Activated CD4-positive, alpha-beta T cell treated with anti-CD3 and anti-CD28 coated beads, Interleukin-2, amount 50 U/mL, for 1 hour (primary cell): Measurements from ENCODE around the gene NTN4.
"Not testable (repeated sequence)": the region's sequence is repeated elsewhere in the genome, so short reads cannot be mapped to it uniquely, and the experiment has no call there.

Source experiments
- DNase-seq: peaks from one replicate; pipeline ENCODE4 v3.0.0-alpha.2; 2020

NTN4 gene

DNA sequence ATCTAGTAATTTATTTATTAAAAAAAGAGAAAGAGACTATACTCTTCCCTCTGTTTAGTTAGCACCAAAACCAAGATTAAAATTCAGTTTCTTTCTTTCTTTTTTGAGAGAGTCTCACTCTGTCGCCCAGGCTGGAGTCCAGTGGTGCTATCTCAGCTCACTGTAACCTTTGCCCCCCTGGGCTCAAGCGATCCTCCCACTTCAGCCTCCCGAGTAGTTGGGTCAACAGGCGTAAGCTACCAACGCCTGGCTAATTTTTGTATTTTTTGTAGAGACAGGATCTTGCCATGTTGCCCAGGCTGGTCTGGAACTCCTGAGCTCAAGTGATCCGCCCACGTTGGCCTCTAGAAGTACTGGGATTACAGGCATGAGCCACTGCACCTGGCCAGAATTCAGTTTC is 174.1 kb downstream of the NTN4 start:
- not testable (repeated sequence) for DNase-seq

DNA sequence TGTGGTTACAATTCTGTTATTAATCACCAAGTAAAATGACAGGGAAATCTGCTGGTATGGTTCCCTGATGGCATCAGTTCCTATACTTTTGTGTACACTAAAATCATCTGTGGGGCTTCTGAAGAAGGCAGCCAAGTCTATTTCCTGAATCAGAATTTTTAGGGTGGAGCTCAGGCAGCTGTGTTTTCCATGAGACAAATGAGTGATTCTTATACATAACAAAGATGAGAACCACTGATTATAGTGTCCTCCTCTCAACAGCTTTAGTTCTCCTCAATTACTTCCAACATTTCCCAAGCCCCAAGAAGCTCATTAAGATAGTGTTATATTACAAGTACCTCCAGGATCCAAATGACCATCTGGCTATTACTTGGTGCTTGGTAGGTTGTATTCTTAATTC is 174.8 kb downstream of the NTN4 start:
- no peak for DNase-seq

DNA sequence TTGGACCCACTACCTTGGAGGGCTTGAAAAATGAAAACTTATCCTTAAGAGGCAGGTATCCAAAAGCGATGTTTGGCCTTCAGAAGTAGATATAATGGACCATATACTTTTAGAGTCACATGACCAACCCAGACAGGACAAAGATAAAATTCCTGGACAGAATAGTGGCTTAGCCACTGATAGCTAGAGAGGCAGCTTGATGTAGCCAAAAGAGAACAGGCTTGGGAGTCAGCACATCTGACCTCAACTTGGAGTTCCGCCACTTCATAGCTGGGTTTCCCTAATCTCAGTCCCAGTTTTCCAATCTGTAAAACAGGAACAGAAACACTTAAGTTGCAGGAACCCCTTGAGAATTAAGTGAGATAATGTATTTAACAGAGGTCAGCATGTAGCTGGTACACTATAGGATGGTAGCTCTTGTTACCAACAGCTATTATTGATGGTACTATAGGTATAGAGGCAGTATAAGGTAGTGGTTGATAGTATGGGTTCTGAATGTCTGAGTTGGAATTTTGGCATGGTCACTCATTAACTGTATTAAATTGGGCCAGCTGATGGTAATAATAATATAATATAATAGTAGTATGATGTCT is 176.1 kb downstream of the NTN4 start:
- no peak for DNase-seq

DNA sequence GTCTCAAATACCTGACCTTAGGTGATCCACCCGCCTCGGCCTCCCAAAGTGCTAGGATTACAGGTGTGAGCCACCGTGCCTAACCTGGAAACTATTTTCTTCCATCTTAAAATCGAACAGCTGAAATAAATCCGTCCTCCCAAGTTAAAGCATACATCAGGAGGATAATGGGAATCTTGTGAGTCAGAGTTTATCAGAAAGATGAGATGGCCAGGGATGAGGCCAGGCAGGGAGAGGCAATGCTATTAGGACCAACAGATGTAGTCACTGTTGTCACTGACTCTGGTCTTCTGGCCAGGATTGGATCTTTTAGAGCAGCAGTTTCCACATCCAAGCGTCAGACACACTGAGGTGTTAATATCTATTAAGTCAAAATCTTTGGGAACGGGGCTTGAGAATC is 177.5 kb downstream of the NTN4 start:
- no peak for DNase-seq

DNA sequence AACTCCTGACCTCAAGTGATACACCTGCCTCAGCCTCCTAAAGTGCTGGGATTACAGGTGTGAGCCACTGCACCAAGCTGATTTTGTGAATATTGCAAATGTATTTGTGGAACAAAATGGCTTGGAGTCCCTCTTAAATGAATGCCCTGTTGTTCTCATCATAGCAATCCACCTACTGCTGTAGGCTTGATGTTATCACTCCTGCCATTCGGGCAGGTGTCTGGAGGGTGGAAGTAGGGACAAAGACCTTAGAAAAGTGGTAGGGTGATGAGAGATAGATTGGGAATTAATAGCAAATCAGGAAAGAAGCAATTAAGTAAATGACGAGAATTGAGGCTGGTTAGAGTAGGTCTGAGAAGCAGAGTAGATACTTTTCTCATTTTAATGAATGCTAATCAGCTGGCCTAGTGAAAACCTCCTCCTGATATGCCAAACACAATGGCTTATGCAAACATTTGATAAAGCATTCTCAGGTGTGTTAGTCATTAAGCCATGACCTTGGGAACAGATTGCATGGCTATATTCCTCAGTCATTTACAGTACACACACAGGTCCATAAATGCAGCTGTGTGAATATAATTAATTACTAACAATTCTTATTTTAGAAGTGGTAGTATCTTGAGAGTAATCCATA is 178.8 kb downstream of the NTN4 start:
- no peak for DNase-seq

DNA sequence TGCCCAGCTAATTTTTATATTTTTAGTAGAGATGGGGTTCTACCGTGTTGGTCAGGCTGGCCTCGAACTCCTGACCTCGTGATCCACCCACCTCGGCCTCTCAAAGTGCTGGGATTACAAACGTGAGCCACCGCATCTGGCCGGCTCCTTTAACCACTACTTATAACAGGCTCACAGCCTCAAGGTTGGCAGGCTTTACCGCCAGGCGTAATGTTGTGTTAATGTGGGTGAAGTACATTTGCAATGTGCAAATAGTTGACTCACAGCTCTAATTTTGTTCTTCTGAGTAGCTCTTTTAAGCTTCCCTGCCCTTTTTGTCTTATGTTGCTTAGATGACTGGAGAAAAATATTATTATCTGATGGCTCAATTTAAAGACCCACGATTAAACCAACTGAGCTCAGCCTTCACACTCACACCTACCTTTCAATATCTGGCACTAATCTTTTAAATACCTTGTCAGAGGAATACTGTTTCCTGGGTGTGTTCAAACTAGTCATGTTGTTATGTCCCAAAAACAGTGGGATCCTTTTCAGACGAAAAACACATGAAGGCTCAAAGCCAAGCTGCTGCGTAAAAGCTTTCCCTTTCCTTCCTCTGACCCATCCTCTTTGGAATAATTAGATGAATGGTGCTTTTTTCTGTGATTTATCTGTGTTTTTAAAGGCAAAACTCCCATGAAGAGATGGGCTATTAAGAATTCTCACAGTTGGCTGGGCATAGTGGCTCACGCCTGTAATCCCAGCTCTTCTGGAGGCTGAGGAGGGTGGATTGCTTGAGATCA is 182.1 kb downstream of the NTN4 start:
- DNase-seq: no peak
